Suppressor macrophage treated with lipopolysaccharide for 1 hour (primary cell): Measurements from ENCODE around the gene FRMD3.
A peak's percentile ranks its signal among the peaks of the same experiment; 100 is the strongest.

Experiments used
- DNase-seq, 3 donors: peaks; one replicate each; pipeline ENCODE4 v3.0.0-alpha.2; 2020 to 2022

Gene FRMD3

DNA sequence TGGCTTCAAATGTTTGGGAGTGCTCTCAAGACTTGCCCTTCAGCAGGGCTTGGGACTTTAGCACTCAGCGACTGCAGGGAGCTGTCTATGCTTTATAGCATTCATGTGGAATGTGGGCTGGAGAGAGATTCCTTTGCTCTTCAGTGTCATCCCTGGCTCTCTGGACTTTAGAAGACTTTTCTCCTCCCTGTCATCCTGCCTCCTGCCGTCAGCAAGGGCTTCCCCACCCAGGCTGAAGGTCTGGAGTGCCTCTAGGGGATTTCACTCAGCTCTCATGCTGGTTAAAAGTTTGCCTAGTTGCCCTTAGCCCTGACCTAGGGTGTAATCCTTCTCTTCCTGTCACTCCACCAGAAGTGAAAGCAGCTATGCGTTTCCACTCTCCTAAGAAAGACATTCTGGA, 210.9 kb downstream of the FRMD3 start:
- DNase-seq = no peak

DNA sequence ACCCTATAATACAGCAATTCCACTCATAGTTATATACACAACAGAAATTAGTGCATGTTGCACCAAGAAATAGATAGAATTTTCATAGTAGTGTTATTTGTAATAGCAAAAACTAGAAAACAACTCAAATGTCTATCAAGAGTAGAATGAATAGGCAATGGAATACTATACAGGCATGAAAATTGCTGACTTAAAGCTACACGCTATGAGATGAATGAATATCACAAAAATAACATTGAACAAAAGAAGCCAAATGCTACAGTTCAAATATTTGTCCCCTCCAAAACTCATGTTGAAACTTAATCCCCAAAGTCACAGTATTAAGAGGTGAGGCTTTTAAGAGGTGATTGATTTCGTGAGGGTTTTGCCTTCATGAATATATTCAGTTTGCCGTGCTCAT, 215.1 kb downstream of the FRMD3 start:
- no peak for DNase-seq

- DNase-seq = no peak
Measured at GRCh38 chr9:83322438-83322837, 215.8 kb downstream of the FRMD3 start.

GRCh38 chr9:83317244-83317643, 221.0 kb downstream of the FRMD3 start:
- no peak for DNase-seq

DNA sequence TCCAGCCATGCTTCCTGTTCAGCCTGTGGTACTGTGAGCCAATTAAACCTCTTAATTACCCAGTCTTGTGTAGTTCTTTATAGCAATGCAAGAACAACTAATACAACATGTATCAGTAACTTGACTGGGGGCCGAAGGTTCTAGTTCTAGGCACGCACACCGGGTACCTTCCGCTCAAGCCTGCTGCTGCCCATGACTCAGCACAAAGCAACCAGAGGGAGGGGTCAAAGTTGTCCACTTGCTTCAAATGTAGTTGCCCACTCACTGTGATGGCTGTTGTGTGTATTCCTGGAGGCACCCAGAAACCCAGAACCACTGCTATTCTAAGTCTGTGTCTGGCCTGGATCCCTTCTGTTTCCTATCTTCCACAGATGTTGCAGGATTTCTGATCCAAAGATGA, 222.6 kb downstream of the FRMD3 start:
- no peak for DNase-seq

DNA sequence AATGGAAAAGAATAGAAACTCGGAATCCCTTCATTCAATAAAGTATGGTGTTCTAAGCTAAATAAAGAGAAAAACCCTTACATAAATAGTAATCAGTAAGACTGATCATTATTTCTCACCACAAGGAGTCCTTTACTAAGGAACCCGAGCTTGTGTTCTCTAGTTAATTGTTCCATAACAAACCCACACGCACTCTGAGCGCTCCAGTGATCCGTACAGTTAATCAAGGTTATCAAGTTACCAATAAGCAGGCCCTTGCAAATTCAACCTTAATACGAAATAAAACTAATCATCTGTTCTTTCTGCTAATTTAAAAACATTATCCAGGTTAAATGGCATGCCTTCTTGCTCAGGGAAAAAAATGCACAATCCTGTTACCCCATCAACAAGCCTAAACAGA, 224.4 kb downstream of the FRMD3 start:
- DNase-seq = no peak

DNA sequence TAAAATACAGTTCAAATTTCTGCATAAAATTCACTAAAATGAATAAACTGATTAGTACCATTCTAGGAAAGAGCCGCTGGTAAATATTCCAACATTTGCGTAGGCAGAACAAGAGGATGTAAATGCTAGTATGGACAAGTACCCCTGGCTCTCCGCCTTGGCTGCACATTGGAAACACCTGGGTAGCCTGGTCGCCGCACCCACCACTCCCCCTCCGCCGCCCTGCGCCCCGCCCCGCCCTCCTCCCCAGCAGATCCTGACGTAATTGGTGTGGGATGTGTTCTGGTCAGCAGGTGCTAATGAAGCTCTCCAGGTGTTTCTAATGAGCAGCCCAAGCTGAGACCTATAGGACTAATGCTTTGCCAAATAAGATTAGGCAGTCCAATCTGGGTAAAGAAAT, 225.7 kb downstream of the FRMD3 start:
- no peak for DNase-seq

DNA sequence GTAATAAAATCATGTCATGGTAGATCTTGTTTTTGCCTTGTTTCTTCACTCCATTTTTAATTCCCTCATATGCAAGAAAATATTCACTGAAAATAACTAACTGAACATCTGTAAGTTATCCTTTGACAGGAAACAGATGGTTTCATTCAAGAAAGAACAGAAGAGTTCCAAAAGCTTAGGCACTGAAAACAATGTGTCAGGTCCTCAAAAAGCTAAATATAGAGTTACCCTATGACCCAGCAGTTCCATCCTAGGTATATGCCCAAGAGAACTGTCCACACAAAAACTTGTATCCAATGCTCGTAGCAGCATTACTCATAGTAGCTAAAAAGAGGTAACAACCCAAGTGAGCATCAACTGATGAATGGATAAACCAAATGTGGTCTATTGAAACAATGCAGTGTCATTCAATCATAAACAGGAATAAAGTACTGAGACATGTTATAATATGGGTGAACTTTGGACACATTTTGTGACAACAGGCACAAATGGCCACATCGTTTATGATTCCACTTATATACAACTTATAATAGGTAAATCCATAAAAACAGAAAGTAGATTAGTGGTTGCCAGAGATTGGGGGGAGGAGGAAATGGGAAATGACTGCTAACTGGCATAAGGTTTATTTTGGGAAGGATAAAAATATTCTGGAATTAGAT, 231.0 kb downstream of the FRMD3 start:
- no peak for DNase-seq

GRCh38 chr9:83304686-83305085, 233.5 kb downstream of the FRMD3 start:
- no peak for DNase-seq

- peak; percentile 78 to 86 (median 86) for DNase-seq
Measured at GRCh38 chr9:83299571-83299970, 238.6 kb downstream of the FRMD3 start.

GRCh38 chr9:83299094-83299493, 239.1 kb downstream of the FRMD3 start:
- DNase-seq = peak in 1 of 3 donors; percentile 7

DNA sequence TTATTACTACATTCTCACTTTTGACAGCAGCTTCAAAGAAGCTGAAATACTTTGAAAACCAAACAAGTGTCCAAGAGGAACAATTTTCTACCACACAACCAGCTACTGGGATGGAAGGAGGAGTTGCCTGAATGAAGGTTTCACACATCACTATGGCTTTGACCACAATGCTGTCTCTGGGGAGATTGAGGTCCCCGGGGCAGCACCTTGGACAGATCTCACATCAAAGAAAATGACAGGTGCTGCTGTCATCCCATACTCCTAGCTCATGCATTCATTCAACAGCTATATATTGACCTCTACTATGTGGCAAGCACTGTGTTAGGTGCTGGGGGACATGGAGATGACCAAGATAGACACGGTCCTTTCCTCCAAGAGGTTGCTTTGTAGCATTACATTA, 242.1 kb downstream of the FRMD3 start:
- DNase-seq = no peak

GRCh38 chr9:83294816-83295215, 243.4 kb downstream of the FRMD3 start:
- no peak for DNase-seq

DNA sequence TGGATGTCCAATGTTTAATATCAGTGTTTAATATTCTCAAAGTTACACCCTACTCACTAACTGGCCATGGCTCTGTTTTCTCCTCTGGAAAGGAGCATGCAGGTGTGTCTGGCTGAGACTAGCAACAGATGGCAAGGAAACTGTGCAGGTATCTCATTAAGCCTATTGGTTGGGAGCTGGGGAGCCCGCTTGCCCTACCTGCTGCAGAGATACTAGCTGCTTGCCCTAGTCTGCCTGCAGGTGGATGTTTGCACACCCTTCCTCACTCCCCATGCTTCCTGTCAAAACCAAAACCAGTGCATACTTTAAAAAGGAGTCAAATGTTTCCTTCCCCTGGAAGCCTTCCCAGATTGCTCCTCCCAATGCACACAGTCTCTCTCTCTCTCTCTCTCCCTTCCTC, 247.0 kb downstream of the FRMD3 start:
- no peak for DNase-seq

DNA sequence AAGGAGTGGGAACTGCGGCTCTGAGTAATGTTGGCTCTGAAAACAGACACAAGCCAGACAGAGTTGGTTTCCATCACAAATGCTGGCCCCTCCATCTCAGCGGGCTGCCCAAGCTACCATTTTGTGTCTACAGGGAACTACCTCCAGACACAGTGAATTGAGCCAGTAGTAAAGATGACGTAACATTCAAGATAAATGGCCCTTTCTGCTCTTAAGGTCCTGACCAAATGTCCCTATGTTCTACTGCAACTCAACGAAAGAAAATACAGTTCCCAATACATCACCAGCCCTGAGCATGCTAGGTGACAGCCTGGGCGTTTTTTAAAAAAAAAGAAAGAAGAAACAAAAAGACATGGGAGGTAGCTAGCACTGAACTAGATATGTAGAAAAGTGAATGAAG, 247.5 kb downstream of the FRMD3 start:
- DNase-seq = no peak

GRCh38 chr9:83287021-83287420, 251.2 kb downstream of the FRMD3 start:
- DNase-seq = no peak

- no peak for DNase-seq
Measured at GRCh38 chr9:83285445-83286225, 252.6 kb downstream of the FRMD3 start.

GRCh38 chr9:83284746-83285145, 253.5 kb downstream of the FRMD3 start:
- no peak for DNase-seq

DNA sequence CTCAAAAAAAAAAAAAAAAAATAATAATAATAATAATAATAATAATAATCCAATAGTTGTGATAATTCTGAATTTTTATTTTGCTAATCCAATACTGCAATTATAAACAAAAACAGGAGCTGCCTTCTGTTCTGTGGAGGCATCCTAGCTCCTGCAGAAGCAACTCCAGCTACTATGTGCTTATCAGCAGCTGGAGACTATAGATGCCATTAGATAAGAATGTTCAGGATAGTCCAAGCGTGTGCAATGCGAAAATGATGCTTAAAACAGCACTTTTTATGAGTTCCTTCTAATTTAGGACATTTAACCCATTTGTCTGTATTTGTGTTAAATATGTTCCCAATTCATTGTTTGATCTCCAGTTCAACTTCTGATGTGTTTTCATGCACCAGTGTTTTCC, 254.7 kb downstream of the FRMD3 start:
- DNase-seq = no peak

DNA sequence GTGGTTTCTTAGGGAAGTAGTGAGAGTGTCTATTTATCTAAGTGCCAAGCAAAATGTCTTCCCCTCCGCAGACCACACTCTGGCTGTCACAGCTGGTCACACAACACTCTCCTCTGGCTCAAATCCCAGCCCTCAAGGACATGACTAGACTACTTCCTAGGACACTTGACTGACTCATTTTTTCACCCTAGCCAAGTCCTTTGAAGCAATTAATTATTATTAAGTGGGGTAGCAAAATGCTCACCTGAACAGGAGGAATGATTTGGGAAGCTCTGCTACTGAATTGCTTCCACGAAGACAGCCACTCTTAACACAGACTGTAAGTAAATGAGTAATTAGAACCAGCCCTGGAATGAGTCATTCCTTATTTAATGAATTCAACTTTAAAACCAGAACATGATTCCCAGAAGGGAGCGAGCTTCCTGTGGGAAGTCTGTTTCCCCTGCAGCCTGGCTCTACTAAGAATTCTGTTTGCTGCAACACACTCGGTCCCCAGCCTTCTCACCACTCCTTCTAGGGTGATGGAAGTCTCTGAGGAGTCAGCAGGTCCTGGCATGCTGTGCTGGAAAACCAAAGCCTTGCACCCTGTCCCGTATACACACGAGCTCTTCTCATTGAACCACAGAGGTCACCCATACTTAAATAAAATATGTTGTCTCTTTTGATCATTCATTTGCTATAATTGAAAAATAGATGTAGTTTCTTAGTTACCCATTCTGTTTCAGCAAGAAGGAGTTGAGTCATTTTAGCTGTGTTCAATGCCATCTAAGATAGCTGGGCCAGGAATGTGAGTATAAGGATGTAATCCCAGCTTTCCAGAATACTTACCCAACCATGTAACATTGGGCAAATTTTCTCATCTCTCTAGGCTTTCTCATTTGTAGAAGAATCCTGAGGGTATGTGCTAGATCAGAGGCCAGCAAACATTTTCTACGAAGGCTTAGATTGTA, 256.6 kb downstream of the FRMD3 start:
- DNase-seq = peak in 2 of 3 donors; percentile 12 to 19

- DNase-seq = no peak
Measured at GRCh38 chr9:83280790-83281189, 257.4 kb downstream of the FRMD3 start.

- DNase-seq = no peak
Measured at GRCh38 chr9:83280268-83280667, 257.9 kb downstream of the FRMD3 start.

GRCh38 chr9:83274787-83275186, 263.4 kb downstream of the FRMD3 start:
- no peak for DNase-seq

GRCh38 chr9:83271665-83272071, 266.5 kb downstream of the FRMD3 start:
- DNase-seq = no peak
